ENCODE results near the gene GABRP.
"Not testable (repeated sequence)": the region's sequence is repeated elsewhere in the genome, so short reads cannot be mapped to it uniquely, and the experiment has no call there.

GABRP gene

DNA sequence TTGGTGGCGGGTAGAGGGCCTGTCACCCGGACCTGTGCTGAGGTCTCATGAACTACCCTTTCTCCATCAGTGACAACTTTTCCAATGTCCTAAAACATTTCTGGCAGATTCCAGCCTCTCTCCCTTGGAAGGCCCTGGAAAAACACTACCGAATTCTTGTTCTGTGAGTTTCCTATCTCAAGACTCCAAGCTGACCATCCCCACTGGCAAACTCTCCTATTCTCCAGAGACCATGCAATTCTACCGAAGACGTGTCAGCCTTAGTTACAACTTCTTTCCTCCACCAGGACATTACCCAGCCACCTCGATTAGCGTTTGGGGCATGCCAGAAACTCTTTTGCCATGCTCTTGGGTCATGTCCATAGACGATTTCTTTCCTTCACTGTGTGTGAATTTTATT, 26.8 kb upstream of the GABRP start:
- no peak for DNase-seq

DNA sequence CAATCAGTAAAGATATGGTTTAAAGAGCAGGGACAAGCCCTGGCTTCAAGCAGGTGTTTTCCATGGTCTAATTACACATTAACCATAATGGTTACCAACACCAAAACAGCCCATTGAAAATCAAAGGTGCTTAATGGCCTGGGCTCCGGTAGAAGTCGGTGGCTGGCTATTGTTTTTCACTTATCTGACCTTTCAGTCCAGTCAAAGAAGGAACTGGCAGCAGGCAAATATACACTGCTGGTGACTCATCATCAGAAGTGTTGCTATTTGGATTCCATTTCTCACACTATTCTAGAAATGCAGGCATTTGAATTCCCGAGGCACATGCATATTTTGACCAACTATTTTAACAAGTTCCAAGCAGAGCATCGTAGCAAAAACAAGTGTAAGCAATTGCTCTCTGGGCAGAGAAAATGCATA, 26.3 kb upstream of the GABRP start:
- DNase-seq = no peak

DNA sequence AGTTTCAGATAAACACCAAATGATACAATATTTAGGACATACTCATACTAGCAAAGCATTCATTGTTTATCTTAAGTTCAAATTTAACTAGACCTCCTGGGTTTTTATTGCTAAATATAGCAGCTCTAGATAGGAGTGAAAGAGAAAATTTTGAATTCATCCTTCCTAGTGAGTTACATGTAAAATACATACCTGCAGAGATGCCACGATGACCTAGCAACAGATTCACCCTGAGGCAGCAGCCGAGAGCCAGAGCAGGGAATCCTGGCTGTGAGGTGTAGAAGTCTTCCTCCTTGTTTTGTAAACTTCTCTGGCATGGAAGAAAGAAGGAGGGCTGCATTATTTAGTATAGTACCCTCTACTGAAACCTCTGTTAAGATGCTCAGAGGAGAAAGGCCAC, 25.9 kb upstream of the GABRP start:
- no peak for DNase-seq

DNA sequence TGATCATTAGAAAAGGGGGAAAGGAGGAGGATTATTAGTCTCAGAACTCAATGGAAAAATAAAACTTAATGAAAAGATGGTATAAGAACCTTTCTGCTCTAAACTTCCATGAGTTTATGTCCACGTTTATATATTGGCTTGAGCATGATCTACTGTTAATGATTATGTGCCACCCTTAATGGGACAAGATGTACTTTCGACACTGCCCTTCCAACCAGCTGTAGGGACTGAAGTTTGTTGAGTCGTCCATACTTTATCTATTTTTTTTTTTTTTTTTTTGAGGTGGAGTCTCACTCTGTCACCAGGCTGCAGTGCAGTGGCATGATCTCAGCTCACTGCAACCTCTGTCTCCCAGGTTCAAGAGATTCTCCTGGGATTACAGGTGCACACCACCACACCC, 25.0 kb upstream of the GABRP start:
- DNase-seq = no peak

DNA sequence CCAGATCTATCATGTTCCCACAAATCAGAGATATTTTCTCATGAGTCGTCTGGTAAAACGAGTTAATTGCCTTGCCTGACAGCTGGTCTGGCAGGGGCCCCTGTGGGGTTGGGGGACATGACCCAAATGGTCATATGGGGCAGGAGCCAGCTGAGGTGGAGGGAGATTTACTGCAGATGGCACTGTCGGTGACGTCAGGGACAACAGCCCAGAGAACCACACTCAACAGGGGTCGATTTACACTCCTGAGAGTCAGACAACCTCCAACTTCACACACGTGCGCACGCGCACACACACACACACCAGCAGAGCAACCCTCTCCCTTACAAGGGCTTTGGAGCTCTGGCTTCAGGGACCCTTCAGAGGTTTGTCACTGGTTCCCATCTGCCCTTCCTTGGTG, 23.4 kb upstream of the GABRP start:
- DNase-seq = no peak

GRCh38 chr5:170761048-170761707, 22.3 kb upstream of the GABRP start:
- DNase-seq = no peak

DNA sequence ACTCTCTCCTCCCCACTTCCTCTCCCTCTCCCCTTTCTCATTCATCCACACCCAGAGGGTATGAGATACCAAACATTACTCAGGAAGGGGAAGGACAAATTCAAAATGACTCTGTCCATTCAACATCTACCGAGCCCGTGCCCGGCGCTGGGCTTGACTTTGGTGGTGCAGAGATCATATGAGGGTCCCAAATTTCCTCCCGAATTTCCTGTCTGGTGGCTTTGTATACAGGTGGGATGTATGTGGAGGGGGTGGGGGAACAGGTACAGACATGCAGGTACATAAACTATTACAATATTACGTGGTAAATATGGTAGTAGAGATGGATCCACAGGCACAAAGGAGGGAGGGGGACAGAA, 21.8 kb upstream of the GABRP start:
- no peak for DNase-seq

DNA sequence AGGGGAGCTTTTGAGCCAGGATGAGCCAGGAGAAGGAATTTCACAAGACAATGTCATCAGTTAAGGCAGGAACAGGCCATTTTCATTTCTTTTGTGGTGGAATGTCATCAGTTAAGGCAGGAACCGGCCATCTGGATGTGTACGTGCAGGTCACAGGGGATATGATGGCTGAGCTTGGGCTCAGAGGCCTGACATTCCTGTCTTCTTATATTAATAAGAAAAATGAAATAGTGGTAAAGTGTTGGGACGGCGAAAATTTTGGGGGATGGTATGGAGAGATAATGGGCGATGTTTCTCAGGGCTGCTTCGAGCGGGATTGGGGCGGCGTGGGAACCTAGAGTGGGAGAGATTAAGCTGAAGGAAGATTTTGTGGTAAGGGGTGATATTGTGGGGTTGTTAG, 21.2 kb upstream of the GABRP start:
- DNase-seq = not testable (repeated sequence)

DNA sequence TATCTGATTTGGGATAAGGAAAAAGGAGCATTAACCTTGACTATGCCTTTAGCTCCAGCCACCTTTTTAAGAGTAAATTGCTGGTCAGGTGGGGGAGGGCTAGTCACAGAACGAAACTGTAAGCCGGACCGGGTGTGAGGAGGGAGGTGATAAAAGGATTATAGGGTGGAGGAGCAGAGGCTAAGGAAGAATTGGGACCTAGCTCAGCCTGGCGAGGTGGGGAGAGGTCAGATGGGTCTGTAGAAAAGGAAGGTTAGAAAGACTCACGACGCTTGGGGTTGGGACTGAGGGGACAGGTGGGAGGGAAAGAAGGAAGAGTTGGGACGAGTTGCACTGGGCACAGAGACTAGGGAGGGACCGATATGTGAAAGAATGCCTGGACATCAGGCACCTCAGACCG, 17.7 kb upstream of the GABRP start:
- DNase-seq = not testable (repeated sequence)

DNA sequence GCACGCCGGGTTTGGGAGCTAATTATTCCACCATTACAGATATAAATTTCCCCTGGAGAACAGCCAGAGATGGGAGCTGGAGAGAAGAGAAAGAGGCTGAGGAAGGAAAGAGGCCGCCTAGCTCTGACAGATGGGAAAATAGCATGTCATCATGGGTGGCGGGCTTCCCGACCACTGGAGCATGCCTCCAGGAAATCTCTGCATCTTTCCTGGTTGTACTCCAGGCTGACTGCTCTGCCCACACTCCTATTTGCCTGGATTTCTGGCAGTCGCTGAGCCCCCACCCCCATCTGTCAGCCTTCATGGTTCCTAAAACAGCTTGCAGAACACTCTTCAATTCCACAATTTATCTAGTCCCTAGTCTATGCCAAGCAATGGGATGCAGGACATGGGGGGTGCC, 14.3 kb upstream of the GABRP start:
- DNase-seq = no peak

- no peak for DNase-seq
These were observed 13.6 kb upstream of the GABRP start for GRCh38 chr5:170769898-170770416.

DNA sequence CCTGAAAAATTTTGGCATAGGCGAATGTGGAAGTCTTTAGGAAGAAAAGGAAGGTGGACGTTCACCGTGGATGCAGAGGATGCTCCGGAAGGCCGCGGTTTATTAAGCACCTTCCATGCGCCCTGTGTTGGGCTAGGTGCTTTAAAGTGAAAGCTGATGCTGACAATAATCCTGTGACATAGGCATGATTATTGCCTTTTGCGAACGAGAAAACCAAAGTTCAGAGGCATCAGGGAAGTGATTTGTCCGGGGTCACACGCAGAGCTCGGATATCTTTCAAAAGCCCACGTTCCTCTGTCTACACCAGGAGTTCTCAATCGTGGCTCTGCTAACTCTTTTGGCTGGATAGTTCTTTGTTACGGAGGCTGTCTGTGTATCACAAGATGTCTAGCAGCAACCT, 12.0 kb upstream of the GABRP start:
- no peak for DNase-seq

GRCh38 chr5:170773024-170773985, 10.2 kb upstream of the GABRP start:
- DNase-seq = no peak

DNA sequence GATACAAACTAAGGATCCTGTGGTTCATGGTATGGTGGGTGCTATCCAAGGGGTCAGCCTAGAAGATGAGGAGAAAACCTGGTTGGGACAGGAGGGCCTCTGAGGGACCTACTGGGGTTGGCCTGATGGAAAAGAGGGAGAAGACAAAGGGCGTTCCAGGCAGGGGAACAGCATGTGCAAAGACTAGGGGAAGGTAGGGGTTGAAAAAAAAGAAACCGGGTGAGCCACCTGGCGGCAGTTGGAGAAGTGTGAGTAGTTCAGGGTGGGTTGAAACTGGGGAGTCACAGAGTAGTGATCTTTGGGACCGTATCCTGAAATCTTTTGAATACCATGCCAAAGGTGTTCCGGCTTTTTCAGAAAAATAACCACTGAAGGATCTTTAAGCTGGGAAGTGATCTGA, 8.7 kb upstream of the GABRP start:
- no peak for DNase-seq

DNA sequence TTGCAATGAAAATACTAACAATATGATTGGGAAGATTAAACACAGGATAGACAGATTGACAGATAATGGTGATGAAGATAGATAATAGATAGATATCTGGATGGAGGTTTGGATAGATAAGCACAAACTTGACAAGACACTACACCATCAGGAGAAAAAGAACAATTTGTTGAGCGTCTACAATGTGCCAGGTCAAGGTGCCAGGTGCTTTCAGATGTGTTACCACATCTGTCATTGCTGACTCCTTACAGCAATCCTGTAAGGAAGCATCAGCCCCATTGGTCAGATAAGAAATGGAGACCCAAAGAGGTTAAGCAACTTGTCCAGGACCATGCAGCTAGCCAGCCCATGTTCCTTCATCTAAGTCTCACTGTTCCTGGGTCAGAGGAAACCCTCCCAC, 1.6 kb upstream of the GABRP start:
- no peak for DNase-seq

DNA sequence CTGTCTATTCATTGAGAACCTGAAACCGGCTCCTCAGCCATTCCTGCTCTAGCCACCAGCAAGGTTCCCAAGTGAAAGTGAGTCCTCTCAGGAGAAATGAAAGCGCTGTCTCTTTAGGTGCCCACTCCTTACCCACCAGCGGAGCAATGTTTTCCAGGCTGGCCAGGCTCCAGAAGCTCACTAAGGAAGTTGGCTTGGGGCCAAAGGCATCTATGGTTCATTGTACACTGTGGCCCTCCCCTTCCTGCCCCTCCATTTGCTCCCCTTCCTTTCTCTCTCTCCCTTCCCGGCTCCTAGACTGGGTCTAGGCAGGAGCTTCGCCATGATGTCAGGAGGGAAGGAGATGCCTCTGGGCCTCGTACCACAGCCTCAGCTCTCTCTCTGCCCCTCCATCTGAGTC, 1.1 kb upstream of the GABRP start:
- DNase-seq = no peak

DNA sequence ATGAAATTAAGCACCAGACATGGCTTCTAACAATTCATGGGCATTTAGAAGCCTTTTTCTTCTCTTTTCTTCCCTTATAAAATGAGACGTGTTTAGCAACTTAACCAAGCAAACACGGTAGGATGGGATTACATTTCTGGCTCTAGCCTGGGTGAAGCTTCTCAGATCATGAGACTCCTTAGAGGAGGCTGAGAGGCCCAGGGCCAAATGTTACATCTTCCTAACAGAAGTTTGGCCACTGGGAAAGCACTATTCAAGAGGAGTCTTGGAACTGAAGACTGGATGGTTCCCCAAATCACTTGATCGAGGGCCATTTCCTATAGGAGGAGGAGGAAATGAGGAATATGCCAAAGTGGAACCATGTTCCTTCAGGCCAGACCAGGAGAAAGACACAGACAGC, 1.9 kb downstream of the GABRP start:
- DNase-seq = no peak

GRCh38 chr5:170787216-170787615, 3.7 kb downstream of the GABRP start:
- DNase-seq = no peak

GRCh38 chr5:170788626-170789304, 5.2 kb downstream of the GABRP start:
- DNase-seq = no peak

DNA sequence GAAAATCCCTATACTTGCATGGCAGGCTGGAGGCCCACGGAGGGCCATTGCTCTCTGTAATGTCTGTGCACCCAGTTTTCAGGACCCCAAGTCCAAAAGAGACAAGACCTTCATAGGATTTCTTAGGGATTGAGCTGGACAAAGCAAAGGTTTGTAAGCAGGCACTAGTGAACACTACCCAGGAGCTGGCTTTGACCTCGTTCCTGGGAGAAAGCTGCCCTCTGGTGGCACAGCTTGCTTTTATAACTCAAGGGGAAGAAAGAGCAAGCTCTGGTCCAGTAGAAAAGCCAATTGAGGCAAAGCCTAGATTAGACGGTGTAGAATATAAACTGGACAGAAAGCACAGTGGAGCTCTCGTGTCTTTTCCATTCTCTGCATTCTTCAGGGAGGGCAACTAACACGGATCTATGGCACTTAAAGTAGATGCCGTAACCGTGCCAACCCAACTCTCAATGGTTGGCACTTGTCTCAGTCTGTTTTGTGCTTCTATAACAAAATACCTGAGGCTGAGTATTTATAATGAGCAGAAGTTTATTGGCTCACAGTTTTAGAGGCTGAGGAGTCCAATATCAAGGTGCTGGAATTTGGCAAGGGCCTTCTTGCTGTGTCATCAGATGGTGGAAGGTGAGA, 7.9 kb downstream of the GABRP start:
- DNase-seq = no peak

DNA sequence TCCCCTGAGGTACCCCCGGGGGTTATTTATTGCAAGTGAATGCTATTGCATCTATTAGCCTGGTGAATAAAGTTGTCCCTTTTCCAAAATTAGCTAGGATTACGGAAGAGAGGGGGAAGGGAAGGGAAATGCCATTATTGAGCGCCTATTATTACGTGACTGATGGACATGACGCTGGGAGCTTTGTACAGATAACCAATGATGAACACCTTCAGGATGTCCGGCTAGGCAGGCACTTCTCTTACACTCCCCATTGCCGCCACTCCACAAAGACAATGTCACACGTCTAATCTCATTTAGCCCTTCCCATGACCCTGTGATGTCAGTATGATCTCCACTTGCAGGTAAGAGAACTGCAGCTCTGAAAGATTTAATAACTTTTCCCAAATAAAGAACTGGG, 9.4 kb downstream of the GABRP start:
- DNase-seq = no peak

DNA sequence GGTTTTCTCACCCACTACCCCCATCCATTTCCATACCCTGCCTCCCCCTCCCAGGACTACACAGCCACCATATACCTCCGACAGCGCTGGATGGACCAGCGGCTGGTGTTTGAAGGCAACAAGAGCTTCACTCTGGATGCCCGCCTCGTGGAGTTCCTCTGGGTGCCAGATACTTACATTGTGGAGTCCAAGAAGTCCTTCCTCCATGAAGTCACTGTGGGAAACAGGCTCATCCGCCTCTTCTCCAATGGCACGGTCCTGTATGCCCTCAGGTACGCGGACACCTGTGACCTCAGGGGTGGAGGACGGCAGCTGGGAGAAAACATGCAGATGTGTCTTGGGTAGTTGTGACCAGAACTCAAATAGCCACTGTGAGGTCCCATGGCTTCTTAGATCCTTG, 11.6 kb downstream of the GABRP start:
- DNase-seq = no peak

- no peak for DNase-seq
These were observed 22.1 kb downstream of the GABRP start for GRCh38 chr5:170805666-170806065.

Measured in activated effector memory CD4-positive, alpha-beta T cell treated with Interleukin-2 at 50 U/mL for 16 hours (primary cell).